HepG2 (cell line): ENCODE data around the gene DLEC1. TPM values are rescaled to one million over a fixed set of nuclear protein-coding genes. Genes with fewer than 3 reads are reported as not detected.

Experiments used
- ARNTL ChIP-seq: sonication (generic); formaldehyde crosslinking; IDR thresholded peaks from 2 replicates; pipeline ENCODE4 v1.4.0; 2020; ENCODE audit warnings: mild to moderate bottlenecking, missing genetic modification reagents
- CBFB ChIP-seq: sonication (generic); formaldehyde crosslinking; IDR thresholded peaks from 2 replicates; pipeline ENCODE4 v1.4.0; 2020; ENCODE audit warnings: missing genetic modification reagents
- ETV5 ChIP-seq: IDR thresholded peaks from 2 replicates; pipeline ENCODE4 v1.6.1; 2018; ENCODE audit warnings: missing biosample characterization, missing genetic modification reagents, inconsistent platforms, borderline replicate concordance
- KDM5B ChIP-seq: sonication (generic); formaldehyde crosslinking; IDR thresholded peaks from 2 replicates; pipeline ENCODE4 v1.4.0; 2020; ENCODE audit warnings: missing genetic modification reagents, mild to moderate bottlenecking, borderline replicate concordance
- KLF15 ChIP-seq: sonication (generic); formaldehyde crosslinking; IDR thresholded peaks from 2 replicates; pipeline ENCODE4 v1.8.1; 2023; ENCODE audit warnings: borderline replicate concordance, mild to moderate bottlenecking, inconsistent platforms, missing genetic modification reagents, mixed read lengths
- MBD4 ChIP-seq: IDR thresholded peaks from 2 replicates; pipeline ENCODE4 v1.6.1; 2012; ENCODE audit warnings: low read length, inconsistent platforms, borderline replicate concordance
- NFE2 ChIP-seq: sonication (generic); formaldehyde crosslinking; IDR thresholded peaks from 2 replicates; pipeline ENCODE4 v1.4.0; 2020; ENCODE audit warnings: missing genetic modification reagents
- NFIC ChIP-seq: IDR thresholded peaks from 2 replicates; pipeline ENCODE4 v1.6.1; 2012; ENCODE audit warnings: mild to moderate bottlenecking, low read length, inconsistent platforms
- PPARG ChIP-seq: conservative IDR thresholded peaks from 2 replicates; pipeline ENCODE4 v1.6.1; 2016; ENCODE audit warnings: missing biosample characterization, missing genetic modification reagents
- STAT5B ChIP-seq: sonication (generic); formaldehyde crosslinking; IDR thresholded peaks from 2 replicates; pipeline ENCODE4 v1.4.0; 2020; ENCODE audit warnings: missing genetic modification reagents
- TAF1 ChIP-seq: sonication (generic); formaldehyde crosslinking; IDR thresholded peaks from 2 replicates; pipeline ENCODE4 v1.4.0; 2020; ENCODE audit warnings: missing genetic modification reagents
- TOPORS ChIP-seq: sonication (generic); formaldehyde crosslinking; IDR thresholded peaks from 2 replicates; pipeline ENCODE4 v1.8.0; 2023; ENCODE audit warnings: mild to moderate bottlenecking, missing genetic modification reagents
- TP53 ChIP-seq: sonication (generic); formaldehyde crosslinking; conservative IDR thresholded peaks from 2 replicates; pipeline ENCODE4 v1.4.0; 2020; ENCODE audit warnings: missing genetic modification reagents
- ZNF136 ChIP-seq: sonication (generic); formaldehyde crosslinking; IDR thresholded peaks from 2 replicates; pipeline ENCODE4 v1.8.1; 2022; ENCODE audit warnings: low read depth, mild to moderate bottlenecking, moderate library complexity, missing genetic modification reagents
- polyA plus RNA-seq, 8 experiments: library from polyadenylated mRNA; depleted of rRNA in 3 of 8; stranded (reverse) in 7 of 8; unstranded in 1 of 8; fragments of >200 nt; fragmentation: Illumina TruSeq in 4 of 8; extraction: Trizol in 4 of 8; gene quantifications; 2 replicates each; pipeline versions ENCODE4 v1.2.1 to v1.2.3, GENCODE V29; 2011 to 2016; ENCODE audit warnings: low read depth in 4 of 8, missing spikeins in 1 of 8, mixed read lengths in 1 of 8; ENCODE audit not compliant: insufficient read depth in 1 of 8
- total RNA-seq, 5 experiments: library from RNA; depleted of rRNA; stranded (reverse); fragments of >200 nt; fragmentation: Illumina TruSeq; extraction: Trizol; gene quantifications; 2 replicates each; pipeline ENCODE4 v1.2.3, GENCODE V29; 2016; ENCODE audit warnings: low read depth in 1 of 5
- TF ChIP-seq, protein P1 (sequence below): sonication (generic); formaldehyde crosslinking; IDR thresholded peaks from 2 replicates; pipeline ENCODE4 v1.8.0; 2022; ENCODE audit warnings: low read depth, missing genetic modification reagents
- TF ChIP-seq, protein P2 (sequence below): sonication (generic); formaldehyde crosslinking; IDR thresholded peaks from 2 replicates; pipeline ENCODE4 v1.4.0; 2020; ENCODE audit warnings: mild to moderate bottlenecking, missing genetic modification reagents
- TF ChIP-seq, protein P3 (sequence below): sonication (generic); IDR thresholded peaks from 2 replicates; pipeline ENCODE4 v1.6.1; 2016; ENCODE audit warnings: low read depth, borderline replicate concordance
- TF ChIP-seq, protein P4 (sequence below): sonication (generic); formaldehyde crosslinking; IDR thresholded peaks from 2 replicates; pipeline ENCODE4 v1.4.0; 2020; ENCODE audit warnings: missing genetic modification reagents, low read depth, mild to moderate bottlenecking, borderline replicate concordance
- TF ChIP-seq, protein P5 (sequence below): sonication (generic); formaldehyde crosslinking; IDR thresholded peaks from 2 replicates; pipeline ENCODE4 v1.4.0; 2020; ENCODE audit warnings: mild to moderate bottlenecking, missing genetic modification reagents

Gene DLEC1
- total and polyA plus RNA-seq, 2 of the 13 experiments (the other 11 are each of a cell fraction or from before 2014, with no cell fraction given), result 0.09 TPM; not detected in 1

DNA sequence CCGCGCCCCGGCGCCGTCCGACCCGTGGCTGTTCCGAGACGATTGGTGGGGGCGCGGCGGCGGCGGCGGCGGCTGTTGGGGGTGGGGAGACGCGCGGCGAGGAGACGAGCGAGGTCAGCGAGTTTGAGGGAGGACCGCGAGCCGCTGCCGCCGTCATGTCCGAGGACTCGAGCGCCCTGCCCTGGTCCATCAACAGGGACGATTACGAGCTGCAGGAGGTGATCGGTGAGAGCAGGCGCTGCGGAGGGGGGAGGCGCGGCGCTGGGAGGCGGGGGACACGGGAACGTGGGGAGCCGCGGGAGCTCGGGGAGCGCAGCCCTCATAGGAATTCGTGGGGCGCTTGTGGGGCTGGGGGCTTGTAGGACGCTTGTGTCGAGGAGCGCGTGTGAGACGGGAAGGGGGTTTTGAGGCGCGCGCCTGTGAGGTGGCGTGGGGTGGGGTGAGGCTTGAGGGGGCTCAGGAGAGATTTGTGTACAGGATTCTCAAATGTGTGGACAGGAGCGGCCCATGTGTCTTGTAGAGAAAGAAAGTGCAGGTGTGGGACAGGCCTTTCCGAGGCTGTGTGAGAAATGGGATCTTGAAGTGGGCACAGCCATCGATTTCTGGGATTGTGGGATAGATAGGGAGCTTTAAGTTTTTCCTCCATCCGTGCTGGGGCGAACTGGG is 126.8 kb downstream of the DLEC1 start (continued):
- TF ChIP-seq MBD4 (no peak), ARNTL (0 out of 2 replicates have a peak, but pooled peaks have one; percentile 6), TP53 (CRISPR knock-in tag) (no peak), PPARG (CRISPR knock-in tag) (no peak), CBFB (no peak), TOPORS (CRISPR knock-in tag) (no peak), KDM5B (CRISPR knock-in tag) (no peak), TAF1 (CRISPR knock-in tag) (no peak), ZNF136 (CRISPR knock-in tag) (no peak), NFIC (no peak), ETV5 (CRISPR knock-in tag) (no peak), KLF15 (CRISPR knock-in tag) (no peak), NFE2 (no peak), STAT5B (CRISPR knock-in tag) (no peak)
- TF ChIP-seq, protein P1, sequence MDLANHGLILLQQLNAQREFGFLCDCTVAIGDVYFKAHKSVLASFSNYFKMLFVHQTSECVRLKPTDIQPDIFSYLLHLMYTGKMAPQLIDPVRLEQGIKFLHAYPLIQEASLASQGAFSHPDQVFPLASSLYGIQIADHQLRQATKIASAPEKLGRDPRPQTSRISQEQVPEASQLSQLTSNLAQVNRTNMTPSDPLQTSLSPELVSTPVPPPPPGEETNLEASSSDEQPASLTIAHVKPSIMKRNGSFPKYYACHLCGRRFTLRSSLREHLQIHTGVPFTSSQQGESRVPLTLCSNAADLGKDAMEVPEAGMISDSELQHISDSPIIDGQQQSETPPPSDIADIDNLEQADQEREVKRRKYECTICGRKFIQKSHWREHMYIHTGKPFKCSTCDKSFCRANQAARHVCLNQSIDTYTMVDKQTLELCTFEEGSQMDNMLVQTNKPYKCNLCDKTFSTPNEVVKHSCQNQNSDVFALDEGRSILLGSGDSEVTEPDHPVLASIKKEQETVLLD (CRISPR knock-in tag), result peak; percentile 66; the same call in 1 of the 2 replicates
- TF ChIP-seq, protein P2, sequence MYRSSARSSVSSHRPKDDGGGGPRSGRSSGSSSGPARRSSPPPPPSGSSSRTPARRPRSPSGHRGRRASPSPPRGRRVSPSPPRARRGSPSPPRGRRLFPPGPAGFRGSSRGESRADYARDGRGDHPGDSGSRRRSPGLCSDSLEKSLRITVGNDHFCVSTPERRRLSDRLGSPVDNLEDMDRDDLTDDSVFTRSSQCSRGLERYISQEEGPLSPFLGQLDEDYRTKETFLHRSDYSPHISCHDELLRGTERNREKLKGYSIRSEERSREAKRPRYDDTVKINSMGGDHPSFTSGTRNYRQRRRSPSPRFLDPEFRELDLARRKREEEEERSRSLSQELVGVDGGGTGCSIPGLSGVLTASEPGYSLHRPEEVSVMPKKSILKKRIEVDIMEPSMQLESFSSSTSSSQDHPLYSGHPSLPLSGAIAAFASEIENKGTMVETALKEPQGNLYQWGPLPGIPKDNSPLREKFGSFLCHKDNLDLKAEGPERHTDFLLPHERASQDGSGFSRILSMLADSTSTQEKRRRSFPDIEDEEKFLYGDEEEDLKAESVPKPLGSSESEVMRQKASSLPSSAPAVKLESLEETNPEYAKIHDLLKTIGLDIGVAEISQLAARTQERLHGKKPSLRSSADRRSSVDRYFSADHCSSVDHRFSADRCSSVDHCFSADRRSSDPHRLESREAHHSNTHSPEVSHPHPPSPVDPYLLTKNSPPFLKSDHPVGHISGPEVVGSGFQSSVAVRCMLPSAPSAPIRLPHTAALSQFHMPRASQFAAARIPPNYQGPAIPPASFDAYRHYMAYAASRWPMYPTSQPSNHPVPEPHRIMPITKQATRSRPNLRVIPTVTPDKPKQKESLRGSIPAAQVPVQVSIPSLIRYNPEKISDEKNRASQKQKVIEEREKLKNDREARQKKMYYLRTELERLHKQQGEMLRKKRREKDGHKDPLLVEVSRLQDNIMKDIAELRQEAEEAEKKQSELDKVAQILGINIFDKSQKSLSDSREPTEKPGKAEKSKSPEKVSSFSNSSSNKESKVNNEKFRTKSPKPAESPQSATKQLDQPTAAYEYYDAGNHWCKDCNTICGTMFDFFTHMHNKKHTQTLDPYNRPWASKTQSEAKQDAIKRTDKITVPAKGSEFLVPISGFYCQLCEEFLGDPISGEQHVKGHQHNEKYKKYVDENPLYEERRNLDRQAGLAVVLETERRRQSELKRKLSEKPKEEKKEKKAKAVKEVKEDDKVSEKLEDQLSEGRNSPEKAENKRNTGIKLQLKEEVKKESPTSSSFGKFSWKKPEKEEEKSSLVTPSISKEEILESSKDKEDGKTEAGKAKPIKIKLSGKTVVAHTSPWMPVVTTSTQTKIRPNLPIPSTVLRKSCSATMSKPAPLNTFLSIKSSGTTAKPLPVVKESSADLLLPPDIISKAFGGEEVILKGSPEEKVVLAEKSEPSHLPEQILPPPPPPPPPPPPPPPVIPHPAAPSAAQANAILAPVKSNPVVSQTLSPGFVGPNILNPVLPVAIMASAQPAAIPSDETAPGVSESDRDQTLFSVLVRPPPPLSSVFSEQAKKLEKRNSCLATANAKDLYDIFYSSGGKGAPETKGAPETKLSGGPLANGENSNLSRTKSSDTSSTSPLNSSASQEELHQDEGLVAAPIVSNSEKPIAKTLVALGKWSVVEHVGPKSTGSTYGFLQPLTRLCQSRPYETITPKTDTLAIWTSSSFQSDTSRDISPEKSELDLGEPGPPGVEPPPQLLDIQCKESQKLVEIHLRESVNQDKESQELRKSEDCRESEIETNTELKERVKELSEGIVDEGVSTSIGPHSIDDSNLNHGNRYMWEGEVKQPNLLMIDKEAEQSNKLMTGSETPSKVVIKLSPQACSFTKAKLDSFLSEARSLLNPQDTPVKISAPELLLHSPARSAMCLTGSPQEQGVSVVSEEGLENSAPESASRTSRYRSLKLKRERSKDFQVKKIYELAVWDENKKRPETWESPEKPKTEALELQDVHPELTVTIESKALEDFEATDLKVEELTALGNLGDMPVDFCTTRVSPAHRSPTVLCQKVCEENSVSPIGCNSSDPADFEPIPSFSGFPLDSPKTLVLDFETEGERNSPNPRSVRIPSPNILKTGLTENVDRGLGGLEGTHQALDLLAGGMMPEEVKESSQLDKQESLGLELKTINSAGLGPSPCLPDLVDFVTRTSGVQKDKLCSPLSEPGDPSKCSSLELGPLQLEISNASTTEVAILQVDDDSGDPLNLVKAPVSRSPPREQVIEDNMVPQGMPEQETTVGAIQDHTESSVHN (CRISPR knock-in tag), result no peak
- TF ChIP-seq, protein P3, sequence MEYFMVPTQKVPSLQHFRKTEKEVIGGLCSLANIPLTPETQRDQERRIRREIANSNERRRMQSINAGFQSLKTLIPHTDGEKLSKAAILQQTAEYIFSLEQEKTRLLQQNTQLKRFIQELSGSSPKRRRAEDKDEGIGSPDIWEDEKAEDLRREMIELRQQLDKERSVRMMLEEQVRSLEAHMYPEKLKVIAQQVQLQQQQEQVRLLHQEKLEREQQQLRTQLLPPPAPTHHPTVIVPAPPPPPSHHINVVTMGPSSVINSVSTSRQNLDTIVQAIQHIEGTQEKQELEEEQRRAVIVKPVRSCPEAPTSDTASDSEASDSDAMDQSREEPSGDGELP, result no peak
- TF ChIP-seq, protein P4, sequence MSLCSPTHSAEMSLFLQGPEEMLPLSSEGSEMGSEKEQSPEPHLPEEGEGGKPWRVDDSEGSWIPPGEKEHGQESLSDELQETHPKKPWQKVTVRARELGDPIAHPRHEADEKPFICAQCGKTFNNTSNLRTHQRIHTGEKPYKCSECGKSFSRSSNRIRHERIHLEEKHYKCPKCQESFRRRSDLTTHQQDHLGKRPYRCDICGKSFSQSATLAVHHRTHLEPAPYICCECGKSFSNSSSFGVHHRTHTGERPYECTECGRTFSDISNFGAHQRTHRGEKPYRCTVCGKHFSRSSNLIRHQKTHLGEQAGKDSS (CRISPR knock-in tag), result 0 out of 2 replicates have a peak, but pooled peaks have one; percentile 35
- TF ChIP-seq, protein P5, sequence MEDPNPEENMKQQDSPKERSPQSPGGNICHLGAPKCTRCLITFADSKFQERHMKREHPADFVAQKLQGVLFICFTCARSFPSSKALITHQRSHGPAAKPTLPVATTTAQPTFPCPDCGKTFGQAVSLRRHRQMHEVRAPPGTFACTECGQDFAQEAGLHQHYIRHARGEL (CRISPR knock-in tag), result no peak
